AG09319 (cell line): ENCODE data around the gene CERT1.

ENCODE experiments used
- DNase-seq: peaks from one replicate; pipeline ENCODE4 v3.0.0-alpha.2; 2010; ENCODE audit warnings: low read depth; ENCODE audit errors: extremely low read depth
- TF ChIP-seq, protein P1 (sequence below): IDR thresholded peaks from 2 replicates; pipeline ENCODE4 v1.5.1; 2011; ENCODE audit warnings: low read depth, mild to moderate bottlenecking, inconsistent platforms, low read length, moderate library complexity

The CERT1 gene

GRCh38 chr5:75473463-75473862 is 38.0 kb downstream of the CERT1 start:
- DNase-seq, result no peak
- TF ChIP-seq, protein P1, sequence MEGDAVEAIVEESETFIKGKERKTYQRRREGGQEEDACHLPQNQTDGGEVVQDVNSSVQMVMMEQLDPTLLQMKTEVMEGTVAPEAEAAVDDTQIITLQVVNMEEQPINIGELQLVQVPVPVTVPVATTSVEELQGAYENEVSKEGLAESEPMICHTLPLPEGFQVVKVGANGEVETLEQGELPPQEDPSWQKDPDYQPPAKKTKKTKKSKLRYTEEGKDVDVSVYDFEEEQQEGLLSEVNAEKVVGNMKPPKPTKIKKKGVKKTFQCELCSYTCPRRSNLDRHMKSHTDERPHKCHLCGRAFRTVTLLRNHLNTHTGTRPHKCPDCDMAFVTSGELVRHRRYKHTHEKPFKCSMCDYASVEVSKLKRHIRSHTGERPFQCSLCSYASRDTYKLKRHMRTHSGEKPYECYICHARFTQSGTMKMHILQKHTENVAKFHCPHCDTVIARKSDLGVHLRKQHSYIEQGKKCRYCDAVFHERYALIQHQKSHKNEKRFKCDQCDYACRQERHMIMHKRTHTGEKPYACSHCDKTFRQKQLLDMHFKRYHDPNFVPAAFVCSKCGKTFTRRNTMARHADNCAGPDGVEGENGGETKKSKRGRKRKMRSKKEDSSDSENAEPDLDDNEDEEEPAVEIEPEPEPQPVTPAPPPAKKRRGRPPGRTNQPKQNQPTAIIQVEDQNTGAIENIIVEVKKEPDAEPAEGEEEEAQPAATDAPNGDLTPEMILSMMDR, result no peak

GRCh38 chr5:75472973-75473372 is 38.5 kb downstream of the CERT1 start:
- TF ChIP-seq, protein P1, result no peak
- DNase-seq, result no peak

- TF ChIP-seq, protein P1, result no peak
- DNase-seq, result no peak
Observed at GRCh38 chr5:75471193-75471592, 40.2 kb downstream of the CERT1 start.

GRCh38 chr5:75469017-75469416 is 42.4 kb downstream of the CERT1 start:
- no peak for DNase-seq
- TF ChIP-seq, protein P1, result no peak

DNA sequence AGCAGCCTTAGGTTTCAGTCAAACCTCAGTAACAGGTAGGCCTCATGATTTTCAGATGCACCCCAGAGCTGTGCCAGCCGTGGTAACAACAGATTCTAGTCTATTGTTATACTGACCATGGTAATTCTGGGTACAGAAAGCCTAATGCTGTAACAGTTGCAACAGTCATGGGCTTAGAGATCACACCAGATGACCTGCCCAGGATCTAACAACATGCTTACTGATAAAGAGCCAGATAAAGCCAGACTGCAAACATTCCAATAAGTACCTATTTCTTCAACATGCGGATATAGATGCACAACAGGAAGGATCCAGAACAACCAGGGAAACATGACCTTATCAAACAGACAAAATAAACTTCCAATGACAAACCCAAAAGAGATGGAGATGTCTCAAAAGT is 42.8 kb downstream of the CERT1 start:
- no peak for DNase-seq
- TF ChIP-seq, protein P1, result no peak

DNA sequence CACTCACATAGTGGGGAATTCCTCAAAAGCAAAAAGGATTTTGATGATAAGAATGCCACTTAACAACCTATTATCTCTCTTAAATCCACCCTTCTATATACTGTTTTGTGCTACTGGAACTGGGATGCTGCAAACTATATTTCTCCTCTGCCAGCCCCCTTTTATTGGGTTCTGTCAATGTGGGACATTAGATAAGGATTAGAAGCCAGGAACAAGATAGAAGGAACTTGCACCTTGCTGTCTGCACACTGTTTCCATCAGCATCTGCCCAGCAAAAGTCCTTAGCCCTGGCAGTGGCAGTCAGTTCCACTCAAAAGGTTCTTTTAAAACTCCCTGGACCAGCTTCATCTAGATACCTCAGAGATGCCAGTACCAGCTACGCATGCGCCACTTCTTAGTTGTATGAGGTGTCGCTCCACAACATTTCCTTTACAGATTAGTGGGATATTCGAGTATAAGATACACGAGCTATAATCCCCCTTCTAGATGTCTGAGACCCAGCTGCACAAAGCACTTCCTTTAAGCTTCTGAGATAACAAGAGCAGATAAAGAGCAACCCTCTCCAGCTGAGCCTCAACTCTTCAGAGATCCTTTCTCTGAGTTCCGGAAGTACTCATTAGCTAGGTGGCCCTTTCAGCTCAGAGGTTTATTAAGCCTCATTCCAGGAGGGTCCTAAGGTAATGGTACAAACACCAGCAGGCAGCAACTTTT is 45.3 kb downstream of the CERT1 start:
- DNase-seq, result no peak
- TF ChIP-seq, protein P1, result no peak

GRCh38 chr5:75465480-75465879 is 45.9 kb downstream of the CERT1 start:
- no peak for DNase-seq
- TF ChIP-seq, protein P1, result no peak
